NCI-H2171 (cell line): Measurements from ENCODE around the gene PDGFA.
A peak's percentile ranks its signal among the peaks of the same experiment; 100 is the strongest.

ENCODE experiments used
- DNase-seq: peaks from one replicate; lab custom pipeline; 2025; lab: John Stamatoyannopoulos, UW

Gene PDGFA

DNA sequence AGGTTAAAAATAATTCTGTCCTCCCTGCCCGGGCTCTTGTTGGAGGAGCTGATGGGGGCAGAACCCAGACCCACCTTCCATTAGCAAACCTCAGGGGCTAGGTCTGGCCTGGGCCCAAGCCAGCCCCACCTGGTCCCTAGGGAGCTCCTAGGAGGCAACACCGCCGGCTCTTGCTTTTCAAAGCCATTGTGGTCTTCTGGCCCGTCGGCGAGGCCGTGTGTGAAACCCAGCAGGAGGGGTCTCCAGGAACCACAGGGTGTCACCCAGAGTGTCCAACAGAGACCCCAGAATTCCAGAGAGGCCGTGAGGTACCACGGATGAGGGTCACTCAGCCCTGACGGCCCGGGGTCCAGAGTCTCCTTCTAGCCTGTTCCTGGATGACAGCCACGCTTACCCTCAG is 16.6 kb upstream of the PDGFA start:
- no peak for DNase-seq

DNA sequence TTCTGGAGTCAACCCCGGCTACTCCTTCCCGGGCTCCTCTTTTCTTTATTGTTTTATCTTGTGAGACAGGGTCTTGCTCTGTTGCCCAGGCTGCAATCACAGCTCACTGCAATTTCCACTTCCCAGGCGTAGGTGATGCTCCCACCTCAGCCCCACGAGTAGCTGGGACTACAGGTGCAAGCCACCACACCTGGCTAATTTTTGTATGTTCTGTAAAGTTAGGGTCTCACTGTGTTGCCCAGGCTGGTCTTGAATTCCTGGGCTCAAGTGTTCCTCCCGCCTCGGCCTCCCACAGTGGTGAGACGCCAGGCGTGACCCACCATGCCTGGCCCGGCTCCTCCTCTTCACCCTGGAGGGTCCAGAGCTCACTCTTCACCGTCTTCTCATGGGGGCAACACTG is 15.3 kb upstream of the PDGFA start:
- no peak for DNase-seq

DNA sequence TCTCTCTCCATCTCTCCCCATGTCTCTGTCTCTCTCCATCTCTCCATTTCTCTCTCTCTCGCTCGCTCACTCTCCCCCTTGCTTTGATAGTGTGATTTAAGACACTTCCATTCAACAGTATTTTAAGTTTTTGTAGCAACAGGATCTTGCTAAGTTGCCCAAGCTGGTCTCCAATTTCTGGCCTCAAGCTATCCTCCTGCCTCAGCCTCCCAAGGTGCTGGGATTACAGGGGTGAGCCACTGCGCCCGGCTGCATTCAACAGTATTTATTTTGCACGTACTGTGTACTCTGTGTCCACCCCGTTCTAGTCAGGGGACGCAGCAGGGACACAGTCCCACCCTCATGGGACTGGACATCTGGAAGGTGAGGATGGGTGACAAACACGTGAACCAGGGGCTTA is 14.4 kb upstream of the PDGFA start:
- DNase-seq: no peak

DNA sequence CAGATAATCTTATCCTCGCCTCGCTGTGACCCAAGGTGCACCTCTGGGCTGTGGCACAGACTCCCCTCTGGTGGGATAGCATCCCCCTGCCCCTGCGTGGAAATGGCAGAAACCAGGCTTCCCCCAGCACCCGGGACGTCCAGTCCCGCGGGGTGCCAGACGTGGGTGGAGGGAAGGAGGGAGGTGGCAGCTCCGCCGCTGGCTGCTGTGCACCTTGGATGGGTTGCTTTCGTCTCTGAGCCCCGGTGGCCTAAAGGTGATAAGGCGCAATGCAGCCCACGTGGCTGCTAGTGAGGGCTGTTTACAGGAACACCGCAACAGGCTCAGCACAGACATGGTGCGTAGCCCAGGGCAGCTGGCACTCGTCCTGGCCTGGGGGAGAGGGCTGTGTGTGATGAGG is 13.6 kb upstream of the PDGFA start:
- no peak for DNase-seq

- DNase-seq: no peak
Observed at GRCh38 chr7:532379-533143, 12.9 kb upstream of the PDGFA start.

- DNase-seq: no peak
Observed at GRCh38 chr7:531777-532176, 12.1 kb upstream of the PDGFA start.

DNA sequence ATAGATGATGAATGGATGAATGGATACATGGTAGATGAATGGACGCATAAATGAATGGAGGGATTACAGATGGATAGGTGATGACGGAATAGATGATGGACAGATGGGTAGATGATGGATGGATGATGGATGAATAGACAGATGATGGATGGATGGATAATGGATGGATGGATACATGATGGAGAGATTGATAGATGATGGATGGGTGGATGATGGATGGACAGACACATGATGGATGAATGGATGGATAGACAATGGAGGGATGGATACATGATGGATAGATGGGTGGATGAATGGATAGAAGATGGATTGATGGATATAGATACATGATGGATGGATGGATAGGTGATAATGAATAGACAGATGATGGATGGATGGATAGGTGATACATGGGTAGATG is 8.8 kb upstream of the PDGFA start:
- DNase-seq: no peak

GRCh38 chr7:527723-528122 is 8.1 kb upstream of the PDGFA start:
- DNase-seq: no peak

DNA sequence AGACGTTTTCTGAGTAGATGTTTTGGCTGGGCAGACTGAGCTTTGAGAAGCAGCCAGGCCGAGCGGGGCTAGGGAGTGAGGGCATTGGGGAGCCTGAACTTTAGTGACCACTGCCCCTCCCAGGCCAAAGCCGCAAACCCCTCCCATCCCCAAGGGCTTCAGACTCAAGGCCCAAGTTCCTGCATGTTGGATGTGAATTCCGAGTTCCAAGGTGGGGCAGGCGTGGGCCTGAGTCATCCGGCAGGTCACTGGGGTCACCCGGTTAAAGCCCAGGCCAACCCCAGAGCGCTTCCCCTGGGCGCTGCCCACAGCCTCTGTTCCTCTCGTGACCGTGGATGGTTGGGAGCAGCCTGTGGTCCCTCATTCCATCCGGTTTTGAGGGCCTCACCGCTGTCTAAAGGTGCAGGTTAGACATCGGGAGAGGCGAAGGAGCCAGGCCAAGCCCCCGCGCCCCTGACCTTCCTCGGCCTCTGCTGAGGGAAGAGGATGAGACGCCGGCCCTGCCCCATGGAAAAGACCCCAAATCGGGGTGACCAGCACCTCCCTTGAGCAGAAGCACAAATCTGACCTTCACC is 6.9 kb upstream of the PDGFA start:
- no peak for DNase-seq

DNA sequence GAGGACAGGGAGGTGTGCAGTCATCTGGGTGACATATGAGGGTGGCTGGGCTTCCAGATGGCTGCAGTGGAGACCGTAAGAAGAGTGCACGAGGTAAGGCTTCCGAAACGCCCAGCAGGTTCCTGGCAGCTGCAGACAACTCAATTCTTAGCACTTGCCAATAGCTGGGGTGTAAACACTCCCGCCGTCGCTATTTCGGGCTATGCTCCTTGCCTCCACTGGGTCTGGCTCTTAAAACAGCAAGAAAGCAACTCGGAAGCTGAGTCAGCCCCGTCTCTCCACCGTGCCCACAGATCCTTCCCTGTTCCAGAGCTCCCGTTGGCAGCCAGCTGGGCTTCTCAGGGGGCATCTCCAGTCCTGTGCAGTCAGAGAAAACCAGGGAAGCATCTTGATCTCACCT is 6.1 kb upstream of the PDGFA start:
- DNase-seq: peak; percentile 27

GRCh38 chr7:524800-525199 is 5.2 kb upstream of the PDGFA start:
- DNase-seq: no peak

DNA sequence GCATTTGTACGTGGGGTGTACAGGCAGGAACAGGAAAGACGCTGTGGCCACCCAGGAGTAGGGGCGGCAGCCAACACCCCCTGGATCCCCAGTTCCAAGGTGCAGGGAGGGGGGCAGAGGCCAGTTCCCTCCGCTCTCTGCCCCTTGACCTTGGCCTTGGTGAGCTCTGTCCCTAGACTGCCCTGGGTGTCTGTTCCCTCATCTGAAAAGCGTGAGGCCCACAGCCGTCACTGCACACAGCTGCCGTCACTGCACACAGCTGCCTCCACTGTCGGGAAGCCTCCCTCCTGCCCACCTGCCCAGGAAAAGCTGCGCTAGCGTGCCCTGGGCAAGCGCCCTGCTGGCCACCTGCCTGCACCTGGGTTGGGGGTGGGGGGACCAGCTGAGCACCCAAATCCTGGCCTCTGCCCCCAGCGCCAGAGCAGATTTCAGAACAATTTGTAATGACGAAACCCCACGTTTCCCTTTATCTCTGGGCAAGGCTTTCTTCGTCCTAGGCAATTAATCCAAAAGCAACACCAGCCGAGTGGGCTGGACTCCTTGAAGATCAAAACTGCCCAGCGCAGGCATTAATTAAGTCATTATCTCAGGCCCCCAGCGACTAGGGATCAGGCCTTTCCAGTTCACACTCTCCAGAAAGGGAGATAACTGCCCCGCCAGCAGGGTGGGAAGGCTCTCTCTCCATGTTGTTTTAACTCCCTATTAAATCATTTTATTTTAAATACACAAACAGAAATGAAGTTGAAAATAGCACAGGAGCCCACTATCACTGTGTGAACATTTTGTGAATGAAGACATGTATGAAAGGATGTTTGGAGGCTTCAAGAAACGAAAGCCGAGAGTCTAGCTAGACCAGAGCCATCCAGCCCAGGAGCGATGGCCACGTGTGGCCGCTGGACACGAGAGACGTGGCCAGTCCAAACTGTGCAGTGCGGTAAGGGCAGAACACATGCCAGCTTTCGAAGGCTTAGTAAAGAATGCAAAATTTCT is 4.0 kb upstream of the PDGFA start:
- DNase-seq: no peak

- no peak for DNase-seq
Observed at GRCh38 chr7:522951-523314, 3.3 kb upstream of the PDGFA start.

DNA sequence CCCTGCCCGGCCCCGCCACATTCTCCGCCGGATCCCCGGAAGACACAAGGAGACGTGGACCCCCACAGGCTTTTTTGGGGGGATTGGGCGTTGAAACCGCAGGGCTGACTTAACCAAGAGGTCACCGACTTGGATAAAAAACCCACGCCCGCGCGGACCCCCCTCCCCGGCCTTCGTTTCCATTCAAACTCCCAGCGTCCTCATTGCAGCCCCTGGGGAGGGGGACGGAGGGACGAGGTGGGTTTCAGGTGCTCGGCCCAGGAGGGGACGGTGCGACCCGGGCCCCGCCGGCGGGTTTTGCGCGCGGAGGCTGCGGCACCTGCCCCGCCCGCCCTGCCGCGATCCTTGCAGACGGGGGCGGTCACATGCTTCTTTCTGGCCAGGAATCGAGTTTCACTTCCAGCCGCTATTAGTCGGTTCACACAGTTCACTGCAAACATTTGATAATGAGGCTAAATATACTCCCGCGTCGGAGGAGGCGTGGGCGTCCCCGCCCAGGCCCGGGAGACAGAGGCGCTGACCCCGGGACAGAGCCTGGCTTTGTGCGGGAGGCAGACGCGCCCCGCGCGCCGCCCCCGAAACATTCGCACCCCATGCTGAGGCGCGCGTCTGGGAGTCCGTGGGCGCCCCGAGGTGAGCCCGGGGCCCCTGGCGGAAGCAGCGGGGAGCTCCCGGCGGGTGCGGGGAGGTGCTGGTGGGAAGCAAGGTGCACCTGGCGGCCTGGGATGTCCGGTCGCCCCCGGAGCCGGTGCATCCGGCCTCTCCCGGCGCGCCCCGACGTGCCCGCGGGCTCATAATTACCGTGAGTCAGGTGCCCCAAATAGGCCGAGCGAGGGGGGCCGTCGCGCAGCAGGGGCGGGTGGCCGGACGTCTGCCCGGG is 2.7 kb upstream of the PDGFA start:
- DNase-seq: peak; percentile 36

GRCh38 chr7:521221-522070 is 1.8 kb upstream of the PDGFA start:
- peak; percentile 35 for DNase-seq

DNA sequence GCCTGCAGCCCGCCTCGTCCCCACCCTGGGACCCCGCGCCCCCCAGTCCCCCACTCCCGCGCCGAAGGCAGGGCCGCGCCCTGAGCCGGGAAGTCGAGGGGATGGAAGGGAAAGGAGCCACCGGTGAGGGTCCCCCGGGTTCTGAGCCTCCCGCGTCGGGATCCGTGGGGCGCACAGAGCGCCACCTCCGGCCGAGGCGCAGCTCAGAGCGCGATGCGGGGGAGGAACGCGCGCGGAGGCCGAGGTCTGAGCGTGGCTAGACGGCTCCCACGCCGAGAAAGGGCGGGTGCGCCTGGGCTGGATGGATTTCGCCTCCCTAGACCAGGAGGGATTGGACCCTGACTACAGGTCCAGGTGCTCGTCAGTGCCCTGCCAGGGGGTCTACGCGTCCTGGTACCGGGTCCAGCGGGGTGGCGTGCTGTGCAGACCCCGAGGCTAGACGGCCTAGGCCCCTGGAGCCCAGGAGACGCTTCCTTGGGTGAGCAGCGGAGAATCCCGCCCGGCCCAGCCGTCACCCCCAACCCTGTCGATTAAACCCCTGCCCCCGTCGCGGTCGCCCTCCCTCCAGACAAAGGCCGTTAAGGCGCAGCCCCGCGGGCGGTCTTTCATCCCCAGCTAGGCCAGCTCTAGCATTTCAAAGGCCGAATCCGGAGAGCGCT is 986 bp upstream of the PDGFA start:
- no peak for DNase-seq

- DNase-seq: peak; percentile 77
Observed at GRCh38 chr7:518630-519483, 789 bp downstream of the PDGFA start.

DNA sequence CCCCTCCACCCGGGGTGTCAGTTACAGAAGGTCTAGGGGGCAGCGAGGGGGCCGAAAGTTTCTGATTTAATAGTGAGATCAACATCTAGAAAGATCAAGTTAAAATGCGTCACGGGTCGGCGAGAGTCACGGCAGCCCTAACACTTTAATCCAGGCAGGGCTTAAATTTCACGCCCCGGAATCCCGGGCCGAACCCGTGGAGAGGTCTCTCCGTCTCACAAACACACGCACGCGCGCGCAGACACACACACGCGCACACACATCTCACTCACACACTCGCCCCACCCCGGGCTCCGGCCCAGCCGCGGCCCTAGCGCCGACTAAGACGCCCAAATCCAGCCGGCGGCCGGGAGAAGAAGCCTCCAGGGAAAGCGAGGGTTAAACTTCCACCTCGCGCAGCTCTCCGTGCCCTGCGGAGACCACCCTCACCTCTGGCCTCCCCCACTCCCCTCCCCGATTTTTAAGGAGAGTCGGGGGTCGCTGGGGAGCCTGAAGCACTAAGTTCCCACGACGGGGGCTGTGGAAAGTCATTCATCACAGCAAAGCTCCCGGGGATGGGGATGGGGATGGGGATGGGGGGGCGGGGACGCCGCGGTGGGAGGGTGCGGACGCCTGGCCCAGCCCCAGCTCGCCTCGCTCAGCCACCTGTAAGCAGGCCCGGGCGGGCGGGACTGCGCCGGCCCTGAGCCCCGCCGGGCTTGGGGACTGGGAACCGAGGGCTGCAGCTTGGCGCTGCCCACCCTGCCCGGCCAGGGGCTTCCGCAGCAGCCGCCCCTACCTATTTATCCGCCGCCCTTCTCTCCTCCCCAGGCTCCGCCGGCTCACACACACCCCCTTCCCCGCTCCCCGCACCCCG is 1.6 kb downstream of the PDGFA start:
- DNase-seq: peak; percentile 13
